GM23248 (cell line): ENCODE measurements around the gene IFIT1B. TPM values are rescaled to one million over a fixed set of nuclear protein-coding genes. Genes with fewer than 3 reads are reported as not detected.
A peak's percentile ranks its signal among the peaks of the same experiment; 100 is the strongest.

ENCODE experiments used
- DNase-seq: peaks from one replicate; pipeline ENCODE4 v3.0.0-alpha.2; 2015
- H2AFZ ChIP-seq: fragments of 200-600 bp; sonication (generic); 2 replicates; pipeline ENCODE4 v1.6.1; 2016; ENCODE audit warnings: antibody characterized with exemption
- H3F3A ChIP-seq: fragments of 200-600 bp; sonication (generic); 2 replicates; pipeline ENCODE4 v1.6.1; 2016; ENCODE audit warnings: mild to moderate bottlenecking, antibody characterized with exemption, mixed run types; ENCODE audit not compliant: insufficient read depth
- H3K27ac ChIP-seq: fragments of 200-600 bp; sonication (generic); 2 replicates; pipeline ENCODE4 v1.5.1; 2016; ENCODE audit warnings: mild to moderate bottlenecking
- H3K27me3 ChIP-seq: fragments of 200-600 bp; sonication (generic); replicated peaks from 2 replicates; pipeline ENCODE4 v1.6.1; 2016; ENCODE audit warnings: mild to moderate bottlenecking; ENCODE audit not compliant: insufficient read depth
- H3K36me3 ChIP-seq: fragments of 200-600 bp; sonication (generic); 2 replicates; pipeline ENCODE4 v1.6.1; 2016; ENCODE audit warnings: low read depth, mild to moderate bottlenecking
- H3K4me1 ChIP-seq: fragments of 200-600 bp; sonication (generic); 2 replicates; pipeline ENCODE4 v1.6.1; 2016; ENCODE audit warnings: mild to moderate bottlenecking; ENCODE audit not compliant: insufficient read depth
- H3K4me2 ChIP-seq: fragments of 200-600 bp; sonication (generic); one replicate; pipeline ENCODE4 v1.6.1; 2016; ENCODE audit warnings: mild to moderate bottlenecking; ENCODE audit not compliant: unreplicated experiment
- H3K4me3 ChIP-seq: fragments of 200-600 bp; sonication (generic); 2 replicates; pipeline ENCODE4 v1.5.1; 2016; ENCODE audit warnings: mild to moderate bottlenecking
- H3K79me2 ChIP-seq: fragments of 200-600 bp; sonication (generic); 2 replicates; pipeline ENCODE4 v1.6.1; 2016; ENCODE audit warnings: mild to moderate bottlenecking; ENCODE audit not compliant: insufficient read depth
- H3K9ac ChIP-seq: fragments of 200-600 bp; sonication (generic); 2 replicates; pipeline ENCODE4 v1.6.1; 2016; ENCODE audit warnings: mild to moderate bottlenecking
- H3K9me2 ChIP-seq: fragments of 200-600 bp; sonication (generic); 2 replicates; pipeline ENCODE4 v1.6.1; 2016; ENCODE audit warnings: mixed run types, mild to moderate bottlenecking, moderate library complexity; ENCODE audit not compliant: insufficient read depth
- H3K9me3 ChIP-seq: fragments of 200-600 bp; sonication (generic); one replicate; pipeline ENCODE4 v1.6.1; 2017; ENCODE audit warnings: low read depth
- H4K20me1 ChIP-seq: fragments of 200-600 bp; sonication (generic); 2 replicates; pipeline ENCODE4 v1.6.0; 2016; ENCODE audit not compliant: insufficient read depth
- EZH2 ChIP-seq: fragments of 200-600 bp; sonication (generic); IDR thresholded peaks from 2 replicates; pipeline ENCODE4 v1.6.1; 2018; ENCODE audit warnings: antibody characterized with exemption, mild to moderate bottlenecking; ENCODE audit not compliant: insufficient read depth, poor library complexity, severe bottlenecking
- EZH2phosphoT487 ChIP-seq: fragments of 200-600 bp; sonication (generic); IDR thresholded peaks from 2 replicates; pipeline ENCODE4 v1.6.1; 2018; ENCODE audit warnings: antibody characterized with exemption, moderate library complexity, mild to moderate bottlenecking, low read depth; ENCODE audit not compliant: insufficient read depth
- WGBS, 2 experiments: methylation state at CpG; one replicate each; pipeline ENCODE4 v1.1.6; 2015 to 2017; ENCODE audit warnings: low lambda C conversion rate in 2 of 2, low coverage in 1 of 2; ENCODE audit errors: missing lambda C conversion rate in 2 of 2; 5-methylcytosine and 5-hydroxymethylcytosine counted together
- in situ Hi-C: fragments of 300-500 bp; cut with MboI; formaldehyde crosslinking; loops from 2 replicates; pipeline ENCODE4 v1.15.0; 2020
- polyA plus RNA-seq: library from polyadenylated mRNA; unstranded; fragments of >200 nt; fragmentation: Nextera tagmentation; extraction: Ambion mirVana; gene quantifications from 2 replicates; pipeline ENCODE4 v1.2.1, GENCODE V29; 2016
- total RNA-seq: library from RNA; depleted of rRNA; stranded (reverse); fragments of >200 nt; shearing (Covaris generic); gene quantifications from 2 replicates; pipeline ENCODE4 v1.2.3, GENCODE V29; 2014

The IFIT1B gene
- total and polyA plus RNA-seq, 2 experiments from 2014 or later = not detected

DNA sequence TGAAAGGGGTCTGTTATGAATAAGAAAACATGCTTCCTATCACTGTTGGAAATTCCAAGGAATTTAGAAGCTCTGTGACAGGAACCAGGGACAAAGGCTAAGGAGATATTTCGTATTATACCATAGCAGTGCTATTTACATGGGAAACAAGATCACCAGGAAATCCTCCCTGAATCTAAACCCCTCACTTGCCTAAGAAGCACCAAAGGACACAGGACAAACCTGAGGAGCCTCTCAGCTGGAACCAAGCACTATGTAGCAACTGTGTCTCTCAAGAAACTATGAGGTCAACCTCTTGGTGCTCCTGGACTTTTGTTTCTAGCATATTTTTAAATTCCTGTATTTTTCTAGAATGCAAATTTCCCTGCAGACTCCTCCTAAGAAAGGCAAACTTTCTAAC is 20.8 kb upstream of the IFIT1B start:
- Histone ChIP-seq H3K4me2 (no peak overlapping the region), H3K27ac (no peak overlapping the region; the same call in 1 of the 2 replicates)

DNA sequence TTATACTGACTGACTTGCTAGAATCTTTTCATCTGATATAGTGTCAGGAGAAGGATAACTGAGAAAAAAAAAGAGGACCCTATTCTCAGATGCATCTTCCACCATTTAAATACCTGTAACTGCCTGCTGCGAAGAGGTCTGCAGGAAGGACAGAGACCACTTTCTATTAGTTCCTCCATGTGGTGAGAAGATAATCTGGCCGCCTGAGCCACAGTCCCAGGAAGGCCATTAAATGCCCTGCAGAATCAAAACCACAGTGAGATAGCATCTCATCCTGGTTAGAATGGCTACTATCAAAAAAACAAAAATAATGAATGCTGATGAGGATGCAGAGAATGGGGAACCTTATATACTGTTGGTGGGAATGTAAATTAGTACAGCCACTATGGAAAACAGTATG is 19.9 kb upstream of the IFIT1B start:
- H3K9ac ChIP-seq = no peak overlapping the region
- H2AFZ ChIP-seq = no peak overlapping the region
- peaks cover 25% of the 10 kb centered on the region for H3K4me1 ChIP-seq
- TF ChIP-seq EZH2phosphoT487 (no peak), EZH2 (no peak)
- H3K9me3 ChIP-seq = no peaks in the 10 kb centered on the region
- H3K27ac ChIP-seq = no peak overlapping the region
- H3K4me3 ChIP-seq = no peak overlapping the region
- WGBS, 2 experiments = 94% methylated on average over 2 of the region's 2 CpGs
- DNase-seq = no peak
- H3K27me3 ChIP-seq = no peaks in the 10 kb centered on the region
- H3K36me3 ChIP-seq = no peaks in the 10 kb centered on the region
- in situ Hi-C loops = no loop called here
- H3K4me2 ChIP-seq = no peak overlapping the region
- H4K20me1 ChIP-seq = no peaks in the 10 kb centered on the region
- H3K79me2 ChIP-seq = no peaks in the 10 kb centered on the region
- H3F3A ChIP-seq = peaks cover 15% of the 10 kb centered on the region
- no peaks in the 10 kb centered on the region for H3K9me2 ChIP-seq

More for the DNA sequence above, 20.8 kb upstream of the IFIT1B start:
- no peaks in the 10 kb centered on the region for H3K36me3 ChIP-seq
- in situ Hi-C loops = no loop called here
- 0 out of 2 replicates have a peak overlapping the region, but pooled peaks have one; percentile 2 for H2AFZ ChIP-seq
- peaks cover 21% of the 10 kb centered on the region for H3F3A ChIP-seq
- no peaks in the 10 kb centered on the region for H3K9me2 ChIP-seq
- no peak overlapping the region for H3K9ac ChIP-seq
- TF ChIP-seq EZH2phosphoT487 (no peak), EZH2 (no peak)
- H3K9me3 ChIP-seq = no peaks in the 10 kb centered on the region
- 77 to 95% methylated on average over 1 of the region's 1 CpG for WGBS, 2 experiments
- no peaks in the 10 kb centered on the region for H4K20me1 ChIP-seq
- H3K4me3 ChIP-seq = no peak overlapping the region
- peak; percentile 16 for DNase-seq
- H3K4me1 ChIP-seq = peaks cover 31% of the 10 kb centered on the region
- no peaks in the 10 kb centered on the region for H3K27me3 ChIP-seq
- H3K79me2 ChIP-seq = no peaks in the 10 kb centered on the region

DNA sequence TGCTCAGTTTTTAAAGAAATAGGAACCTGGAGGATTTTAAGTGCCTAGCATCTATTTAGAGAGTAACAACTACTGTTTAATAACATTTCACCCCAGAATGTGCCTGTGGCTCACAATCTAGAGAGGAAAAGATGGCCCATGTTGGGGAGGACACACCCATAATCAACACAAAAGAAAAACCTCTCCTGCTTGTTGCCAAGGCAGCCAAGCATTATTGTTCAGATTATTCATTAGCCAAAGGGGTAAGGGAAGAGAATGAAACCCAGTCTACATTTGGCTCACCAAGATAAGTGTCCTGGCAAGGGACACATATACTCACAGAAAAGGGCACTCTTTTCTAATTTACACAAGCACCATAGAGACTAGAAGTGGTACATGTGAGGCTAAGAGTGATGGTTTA is 17.7 kb upstream of the IFIT1B start:
- no peak overlapping the region for H2AFZ ChIP-seq
- no peaks in the 10 kb centered on the region for H3K9me3 ChIP-seq
- H3K27me3 ChIP-seq = no peaks in the 10 kb centered on the region
- TF ChIP-seq EZH2 = no peak
- no peak for TF ChIP-seq EZH2phosphoT487
- no peak overlapping the region for H3K9ac ChIP-seq
- H4K20me1 ChIP-seq = no peaks in the 10 kb centered on the region
- no peak for DNase-seq
- H3F3A ChIP-seq = 0 out of 2 replicates have a peak, but pooled peaks cover 8% of the 10 kb centered on the region
- in situ Hi-C loops = no loop called here
- peaks cover 19% of the 10 kb centered on the region for H3K4me1 ChIP-seq
- no peak overlapping the region for H3K4me2 ChIP-seq
- no peak overlapping the region for H3K4me3 ChIP-seq
- H3K27ac ChIP-seq = no peak overlapping the region
- no peaks in the 10 kb centered on the region for H3K79me2 ChIP-seq
- H3K9me2 ChIP-seq = no peaks in the 10 kb centered on the region
- H3K36me3 ChIP-seq = no peaks in the 10 kb centered on the region

DNA sequence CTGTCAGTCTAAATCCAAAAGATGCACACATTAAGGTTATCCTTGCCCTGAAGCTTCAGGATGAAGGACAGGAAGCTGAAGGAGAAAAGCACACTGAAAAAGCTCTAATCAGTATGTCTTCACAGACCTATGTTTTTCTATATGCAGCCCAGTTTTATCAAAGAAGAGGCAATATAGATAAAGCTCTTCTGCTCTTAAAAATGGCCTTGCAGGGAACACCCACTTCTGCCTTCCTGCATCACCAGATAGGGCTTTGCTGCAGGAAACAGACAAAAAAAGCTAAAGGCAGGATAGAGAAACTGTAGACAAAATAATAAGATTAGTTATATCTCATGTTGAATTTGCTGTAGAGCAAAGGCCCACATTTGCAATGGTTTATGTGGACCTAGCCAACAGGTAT is 14.9 kb upstream of the IFIT1B start:
- TF ChIP-seq EZH2phosphoT487 (no peak), EZH2 (no peak)
- H3K4me1 ChIP-seq = peaks cover 2% of the 10 kb centered on the region
- no peak for DNase-seq
- no peak overlapping the region for H3K4me3 ChIP-seq
- no peaks in the 10 kb centered on the region for H3K9me2 ChIP-seq
- no peaks in the 10 kb centered on the region for H3K79me2 ChIP-seq
- H3K9me3 ChIP-seq = no peaks in the 10 kb centered on the region
- H4K20me1 ChIP-seq = no peaks in the 10 kb centered on the region
- in situ Hi-C loops = no loop called here
- H2AFZ ChIP-seq = no peak overlapping the region
- H3K36me3 ChIP-seq = no peaks in the 10 kb centered on the region
- no peaks in the 10 kb centered on the region for H3K27me3 ChIP-seq
- H3K27ac ChIP-seq = no peak overlapping the region
- H3F3A ChIP-seq = no peaks in the 10 kb centered on the region
- no peak overlapping the region for H3K4me2 ChIP-seq
- no peak overlapping the region for H3K9ac ChIP-seq
